GM21381 (cell line): Measurements from ENCODE around the gene ALLC.
"Not testable (repeated sequence)": the region's sequence is repeated elsewhere in the genome, so short reads cannot be mapped to it uniquely, and the experiment has no call there.

ENCODE experiments used
- ATAC-seq: cut with Tn5 transposase; IDR thresholded peaks from one replicate; pipeline ENCODE4 v1.9.1; 2021; ENCODE audit warnings: mild to moderate bottlenecking, moderate library complexity; ENCODE audit not compliant: unreplicated experiment

The ALLC gene

GRCh38 chr2:3654011-3654410, 4.0 kb upstream of the ALLC start:
- no peak for ATAC-seq

- ATAC-seq = no peak
Measured at GRCh38 chr2:3654531-3655225, 3.3 kb upstream of the ALLC start.

- ATAC-seq = no peak
Measured at GRCh38 chr2:3655871-3656761, 1.9 kb upstream of the ALLC start.

GRCh38 chr2:3656762-3657721, 958 bp upstream of the ALLC start:
- ATAC-seq = no peak

- no peak for ATAC-seq
Measured at GRCh38 chr2:3659447-3660432, 1.7 kb downstream of the ALLC start.

- not testable (repeated sequence) for ATAC-seq
Measured at GRCh38 chr2:3660640-3661039, 2.6 kb downstream of the ALLC start.

GRCh38 chr2:3661149-3661660, 3.2 kb downstream of the ALLC start:
- no peak for ATAC-seq

- no peak for ATAC-seq
Measured at GRCh38 chr2:3662239-3662638, 4.2 kb downstream of the ALLC start.

GRCh38 chr2:3664118-3664517, 6.1 kb downstream of the ALLC start:
- no peak for ATAC-seq

GRCh38 chr2:3664925-3665324, 6.9 kb downstream of the ALLC start:
- no peak for ATAC-seq

GRCh38 chr2:3665886-3666612, 8.0 kb downstream of the ALLC start:
- no peak for ATAC-seq

GRCh38 chr2:3666613-3666975, 8.6 kb downstream of the ALLC start:
- no peak for ATAC-seq

- ATAC-seq = no peak
Measured at GRCh38 chr2:3667151-3667631, 9.2 kb downstream of the ALLC start.

GRCh38 chr2:3669656-3670055, 11.7 kb downstream of the ALLC start:
- no peak for ATAC-seq

GRCh38 chr2:3670376-3670775, 12.4 kb downstream of the ALLC start:
- no peak for ATAC-seq

- ATAC-seq = no peak
Measured at GRCh38 chr2:3670941-3671340, 12.9 kb downstream of the ALLC start.

GRCh38 chr2:3672861-3673678, 15.1 kb downstream of the ALLC start:
- ATAC-seq = no peak
